Measurements from ENCODE around the gene GSTT2.
A peak's percentile ranks its signal among the peaks of the same experiment; 100 is the strongest.

Gene GSTT2

DNA sequence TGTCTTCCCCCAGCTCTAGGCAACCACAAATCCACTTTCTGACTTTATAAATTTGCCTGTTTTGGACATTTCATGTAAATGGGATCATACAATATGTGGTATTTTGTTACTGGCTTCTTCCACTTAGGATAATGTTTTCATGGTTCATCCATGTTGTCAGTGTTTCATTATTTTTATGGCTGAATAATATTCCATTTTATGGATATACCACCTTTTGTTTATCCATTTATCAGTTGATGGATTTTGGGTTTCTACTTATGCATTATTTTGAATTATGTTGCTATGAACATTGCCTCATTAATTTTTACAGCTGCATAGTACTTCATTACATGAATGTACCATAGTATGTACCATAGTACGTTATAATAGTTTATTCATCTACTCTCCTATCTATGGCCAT lies 36.2 kb downstream of the GSTT2 start:
- no peak for ATAC-seq
- TF ChIP-seq ZNF8 (CRISPR knock-in tag; IDR thresholded peaks at IDR 0.05) (peak; percentile 95), PPARA (CRISPR knock-in tag; IDR thresholded peaks at IDR 0.05; ENCODE audit: borderline replicate concordance) (no peak)

DNA sequence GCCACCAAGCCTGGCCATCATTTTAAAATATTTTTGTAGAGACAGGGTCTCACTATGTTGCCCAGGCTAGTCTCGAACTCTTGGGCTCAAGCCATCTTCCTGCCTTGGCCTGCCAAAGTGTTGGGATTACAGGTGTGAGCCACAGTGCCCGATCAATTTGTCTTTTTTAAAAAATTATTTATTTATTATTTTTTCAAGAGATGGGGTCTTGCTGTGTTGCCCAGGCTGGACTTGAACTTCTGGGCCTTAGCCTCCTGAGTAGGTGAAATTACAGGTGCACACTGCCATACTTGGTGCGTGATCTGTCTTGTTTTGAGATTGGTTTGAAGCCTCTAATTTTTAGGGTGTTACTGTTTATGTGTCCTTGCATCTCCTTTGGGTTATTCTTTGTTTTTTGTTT lies 41.4 kb downstream of the GSTT2 start:
- TF ChIP-seq, protein P1, sequence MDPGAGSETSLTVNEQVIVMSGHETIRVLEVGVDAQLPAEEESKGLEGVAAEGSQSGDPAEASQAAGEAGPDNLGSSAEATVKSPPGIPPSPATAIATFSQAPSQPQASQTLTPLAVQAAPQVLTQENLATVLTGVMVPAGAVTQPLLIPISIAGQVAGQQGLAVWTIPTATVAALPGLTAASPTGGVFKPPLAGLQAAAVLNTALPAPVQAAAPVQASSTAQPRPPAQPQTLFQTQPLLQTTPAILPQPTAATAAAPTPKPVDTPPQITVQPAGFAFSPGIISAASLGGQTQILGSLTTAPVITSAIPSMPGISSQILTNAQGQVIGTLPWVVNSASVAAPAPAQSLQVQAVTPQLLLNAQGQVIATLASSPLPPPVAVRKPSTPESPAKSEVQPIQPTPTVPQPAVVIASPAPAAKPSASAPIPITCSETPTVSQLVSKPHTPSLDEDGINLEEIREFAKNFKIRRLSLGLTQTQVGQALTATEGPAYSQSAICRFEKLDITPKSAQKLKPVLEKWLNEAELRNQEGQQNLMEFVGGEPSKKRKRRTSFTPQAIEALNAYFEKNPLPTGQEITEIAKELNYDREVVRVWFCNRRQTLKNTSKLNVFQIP (CRISPR knock-in tag; IDR thresholded peaks at IDR 0.05; ENCODE audit: borderline replicate concordance, low read depth): no peak
- TF ChIP-seq ARNTL (CRISPR knock-in tag; IDR thresholded peaks at IDR 0.05; ENCODE audit: borderline replicate concordance, low read depth) (no peak), RARB (CRISPR knock-in tag; IDR thresholded peaks at IDR 0.05) (no peak), TOX (CRISPR knock-in tag; IDR thresholded peaks at IDR 0.05; ENCODE audit: borderline replicate concordance) (no peak), SNAI2 (CRISPR knock-in tag; IDR thresholded peaks at IDR 0.05) (no peak), ZC3H10 (CRISPR knock-in tag; IDR thresholded peaks at IDR 0.05) (no peak), ZNF565 (CRISPR knock-in tag; conservative IDR thresholded peaks at IDR 0.05; ENCODE audit: low read depth) (no peak), BACH2 (CRISPR knock-in tag; IDR thresholded peaks at IDR 0.05; ENCODE audit: borderline replicate concordance) (no peak), GLIS3 (CRISPR knock-in tag; IDR thresholded peaks at IDR 0.05) (no peak), PPARA (CRISPR knock-in tag; IDR thresholded peaks at IDR 0.05; ENCODE audit: borderline replicate concordance) (no peak), TCF4 (CRISPR knock-in tag; IDR thresholded peaks at IDR 0.05; ENCODE audit: borderline replicate concordance) (no peak), OSR1 (CRISPR knock-in tag; IDR thresholded peaks at IDR 0.05) (no peak), ZNF8 (CRISPR knock-in tag; IDR thresholded peaks at IDR 0.05) (no peak)
- TF ChIP-seq, protein P2, sequence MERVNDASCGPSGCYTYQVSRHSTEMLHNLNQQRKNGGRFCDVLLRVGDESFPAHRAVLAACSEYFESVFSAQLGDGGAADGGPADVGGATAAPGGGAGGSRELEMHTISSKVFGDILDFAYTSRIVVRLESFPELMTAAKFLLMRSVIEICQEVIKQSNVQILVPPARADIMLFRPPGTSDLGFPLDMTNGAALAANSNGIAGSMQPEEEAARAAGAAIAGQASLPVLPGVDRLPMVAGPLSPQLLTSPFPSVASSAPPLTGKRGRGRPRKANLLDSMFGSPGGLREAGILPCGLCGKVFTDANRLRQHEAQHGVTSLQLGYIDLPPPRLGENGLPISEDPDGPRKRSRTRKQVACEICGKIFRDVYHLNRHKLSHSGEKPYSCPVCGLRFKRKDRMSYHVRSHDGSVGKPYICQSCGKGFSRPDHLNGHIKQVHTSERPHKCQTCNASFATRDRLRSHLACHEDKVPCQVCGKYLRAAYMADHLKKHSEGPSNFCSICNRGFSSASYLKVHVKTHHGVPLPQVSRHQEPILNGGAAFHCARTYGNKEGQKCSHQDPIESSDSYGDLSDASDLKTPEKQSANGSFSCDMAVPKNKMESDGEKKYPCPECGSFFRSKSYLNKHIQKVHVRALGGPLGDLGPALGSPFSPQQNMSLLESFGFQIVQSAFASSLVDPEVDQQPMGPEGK (CRISPR knock-in tag; IDR thresholded peaks at IDR 0.05; ENCODE audit: borderline replicate concordance): no peak
- TF ChIP-seq, protein P3, sequence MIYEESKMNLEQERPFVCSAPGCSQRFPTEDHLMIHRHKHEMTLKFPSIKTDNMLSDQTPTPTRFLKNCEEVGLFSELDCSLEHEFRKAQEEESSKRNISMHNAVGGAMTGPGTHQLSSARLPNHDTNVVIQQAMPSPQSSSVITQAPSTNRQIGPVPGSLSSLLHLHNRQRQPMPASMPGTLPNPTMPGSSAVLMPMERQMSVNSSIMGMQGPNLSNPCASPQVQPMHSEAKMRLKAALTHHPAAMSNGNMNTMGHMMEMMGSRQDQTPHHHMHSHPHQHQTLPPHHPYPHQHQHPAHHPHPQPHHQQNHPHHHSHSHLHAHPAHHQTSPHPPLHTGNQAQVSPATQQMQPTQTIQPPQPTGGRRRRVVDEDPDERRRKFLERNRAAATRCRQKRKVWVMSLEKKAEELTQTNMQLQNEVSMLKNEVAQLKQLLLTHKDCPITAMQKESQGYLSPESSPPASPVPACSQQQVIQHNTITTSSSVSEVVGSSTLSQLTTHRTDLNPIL (CRISPR knock-in tag; IDR thresholded peaks at IDR 0.05; ENCODE audit: low read depth): no peak
- TF ChIP-seq, protein P4, sequence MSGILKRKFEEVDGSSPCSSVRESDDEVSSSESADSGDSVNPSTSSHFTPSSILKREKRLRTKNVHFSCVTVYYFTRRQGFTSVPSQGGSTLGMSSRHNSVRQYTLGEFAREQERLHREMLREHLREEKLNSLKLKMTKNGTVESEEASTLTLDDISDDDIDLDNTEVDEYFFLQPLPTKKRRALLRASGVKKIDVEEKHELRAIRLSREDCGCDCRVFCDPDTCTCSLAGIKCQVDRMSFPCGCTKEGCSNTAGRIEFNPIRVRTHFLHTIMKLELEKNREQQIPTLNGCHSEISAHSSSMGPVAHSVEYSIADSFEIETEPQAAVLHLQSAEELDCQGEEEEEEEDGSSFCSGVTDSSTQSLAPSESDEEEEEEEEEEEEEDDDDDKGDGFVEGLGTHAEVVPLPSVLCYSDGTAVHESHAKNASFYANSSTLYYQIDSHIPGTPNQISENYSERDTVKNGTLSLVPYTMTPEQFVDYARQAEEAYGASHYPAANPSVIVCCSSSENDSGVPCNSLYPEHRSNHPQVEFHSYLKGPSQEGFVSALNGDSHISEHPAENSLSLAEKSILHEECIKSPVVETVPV (CRISPR knock-in tag; IDR thresholded peaks at IDR 0.05): no peak
- ATAC-seq: no peak

DNA sequence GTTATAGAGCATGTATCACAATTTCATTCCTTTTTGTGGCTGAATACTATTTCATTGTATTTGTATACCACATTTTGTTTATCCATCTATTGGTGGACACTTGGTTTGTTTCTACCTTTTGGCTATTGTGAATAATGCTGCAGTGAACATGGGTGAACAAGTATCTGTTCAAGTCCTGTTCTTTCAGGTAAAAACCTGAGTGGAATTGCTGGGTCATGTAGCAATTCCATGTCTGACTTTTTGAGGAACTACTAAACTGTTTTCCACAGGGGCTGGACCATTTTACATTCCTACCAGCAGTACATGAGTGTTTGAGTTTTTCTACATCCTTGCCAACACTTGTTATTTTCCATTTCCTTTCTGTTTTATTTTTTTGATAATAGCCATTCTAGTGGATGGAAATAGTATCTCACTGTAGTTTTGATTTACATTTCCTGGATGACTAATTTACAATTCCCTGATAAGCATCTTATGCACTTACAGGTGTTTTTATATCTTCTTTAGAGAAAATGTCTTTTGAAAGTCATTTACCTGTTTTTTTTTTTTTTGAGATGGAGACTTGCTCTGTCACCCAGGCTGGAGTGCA lies 43.4 kb downstream of the GSTT2 start:
- TF ChIP-seq SNAI2 (CRISPR knock-in tag; IDR thresholded peaks at IDR 0.05): no peak
- TF ChIP-seq, protein P2 (CRISPR knock-in tag; IDR thresholded peaks at IDR 0.05; ENCODE audit: borderline replicate concordance): no peak
- TF ChIP-seq TCF4 (CRISPR knock-in tag; IDR thresholded peaks at IDR 0.05; ENCODE audit: borderline replicate concordance): no peak
- TF ChIP-seq ZFP30 (CRISPR knock-in tag; IDR thresholded peaks at IDR 0.05): no peak
- TF ChIP-seq ZFP3 (CRISPR knock-in tag; IDR thresholded peaks at IDR 0.05): no peak
- no peak for TF ChIP-seq RARB (CRISPR knock-in tag; IDR thresholded peaks at IDR 0.05)
- TF ChIP-seq ZNF565 (CRISPR knock-in tag; conservative IDR thresholded peaks at IDR 0.05; ENCODE audit: low read depth): no peak
- no peak for TF ChIP-seq ESRRG (CRISPR knock-in tag; IDR thresholded peaks at IDR 0.05)
- TF ChIP-seq ISL1 (CRISPR knock-in tag; IDR thresholded peaks at IDR 0.05): no peak
- no peak for TF ChIP-seq PPARA (CRISPR knock-in tag; IDR thresholded peaks at IDR 0.05; ENCODE audit: borderline replicate concordance)
- TF ChIP-seq ZNF70 (CRISPR knock-in tag; IDR thresholded peaks at IDR 0.05): no peak
- TF ChIP-seq CSDC2 (CRISPR knock-in tag; IDR thresholded peaks at IDR 0.05): no peak
- ATAC-seq: no peak
